Small intestine (tissue), 7 donors: ENCODE data around the gene TMEM135. TPM values are rescaled to one million over a fixed set of nuclear protein-coding genes. Genes with fewer than 3 reads are reported as not detected.

ENCODE experiments used
- DNase-seq, 2 donors: peaks; one replicate each; pipeline versions ENCODE4 v3.0.0 to v3.0.0-alpha.2; 2013
- FAIRE-seq: peaks from 2 replicates; lab custom pipeline; 2012; peaks lifted over from hg19 to GRCh38; lab: Jason Lieb, UNC
- H3K27ac ChIP-seq, 3 donors: one replicate each; pipeline ENCODE4 v1.5.1; 2013; ENCODE audit warnings: low read length in 2 of 3, mild to moderate bottlenecking in 2 of 3, control low read depth in 1 of 3, inconsistent platforms in 1 of 3, low read depth in 1 of 3, moderate library complexity in 1 of 3
- H3K27me3 ChIP-seq, 3 donors: one replicate each; pipeline ENCODE4 v1.6.1; 2013; ENCODE audit warnings: low read length in 3 of 3, inconsistent platforms in 1 of 3; ENCODE audit not compliant: control insufficient read depth in 3 of 3, insufficient read depth in 3 of 3
- H3K36me3 ChIP-seq, 3 donors: one replicate each; pipeline ENCODE4 v1.6.1; 2013; ENCODE audit warnings: low read length in 3 of 3, inconsistent platforms in 1 of 3, low read depth in 1 of 3, mild to moderate bottlenecking in 1 of 3, moderate library complexity in 1 of 3; ENCODE audit not compliant: control insufficient read depth in 3 of 3, insufficient read depth in 2 of 3
- H3K4me1 ChIP-seq, 3 donors: one replicate each; pipeline ENCODE4 v1.6.1; 2013; ENCODE audit warnings: low read length in 2 of 3, inconsistent platforms in 1 of 3, low read depth in 1 of 3, mild to moderate bottlenecking in 1 of 3, moderate library complexity in 1 of 3; ENCODE audit not compliant: control insufficient read depth in 3 of 3, insufficient read depth in 2 of 3
- H3K4me3 ChIP-seq, 3 donors: one replicate each; pipeline ENCODE4 v1.5.1; 2013; ENCODE audit warnings: low read length in 3 of 3, control low read depth in 1 of 3, inconsistent platforms in 1 of 3, low read depth in 1 of 3, mild to moderate bottlenecking in 1 of 3, moderate library complexity in 1 of 3
- H3K9me3 ChIP-seq, 2 donors: one replicate each; pipeline ENCODE4 v1.6.1; 2013; ENCODE audit warnings: low read depth in 1 of 2, low read length in 1 of 2; ENCODE audit not compliant: control insufficient read depth in 2 of 2, insufficient read depth in 1 of 2
- WGBS, 3 donors: extraction: QIAGEN DNeasy Blood & Tissue Kit; methylation state at CpG; one replicate each; pipeline ENCODE4 v1.1.7; 2013; 5-methylcytosine and 5-hydroxymethylcytosine counted together
- polyA plus RNA-seq, 4 donors: library from polyadenylated mRNA; stranded (reverse) in 3 of 4; unstranded in 1 of 4; fragments of 200-250 nt in 3 of 4; fragments of 120-200 nt in 1 of 4; gene quantifications; one replicate each; pipeline versions ENCODE4 v1.2.1 to v1.2.3, GENCODE V29; 2013
- donor health status: healthy with polysubstance abuse.
- donor health status: control.
- donor health status: control.
- donor health status: Bipolar disorder and iron deficiency.
- donor health status: healthy.

Gene TMEM135
- polyA plus RNA-seq, 4 donors = 11.3 to 22.6 (median 14.1) TPM

DNA sequence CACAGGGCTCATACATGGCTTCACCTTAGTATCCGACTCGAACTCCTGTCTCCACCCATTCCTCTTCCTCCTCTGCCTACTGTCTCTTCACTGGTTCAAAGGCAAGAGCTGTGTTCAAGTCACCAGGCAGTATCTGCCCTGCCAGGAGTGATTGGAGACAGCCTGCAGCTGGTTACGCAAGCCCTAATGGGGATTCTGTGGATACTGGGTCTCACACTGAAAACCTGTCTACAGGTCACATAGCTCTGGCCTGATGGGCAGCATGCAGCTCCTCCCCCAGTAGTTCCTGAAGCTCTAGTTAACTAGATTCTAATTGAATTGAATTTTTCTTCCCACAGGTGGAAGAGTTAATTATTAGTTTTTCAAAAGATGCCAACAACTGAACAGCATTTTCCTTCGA is 332.2 kb downstream of the TMEM135 start:
- Histone ChIP-seq H3K27ac (no peak overlapping the region), H3K36me3 (no peaks in the 10 kb centered on the region), H3K9me3 (no peaks in the 10 kb centered on the region), H3K4me1 (no peaks in the 10 kb centered on the region), H3K4me3 (no peak overlapping the region), H3K27me3 (no peaks in the 10 kb centered on the region)
- DNase-seq (no peak), FAIRE-seq (no peak)
- 62 to 84% (median 82%) methylated on average over 4 of the region's 4 CpGs for WGBS, 3 donors

DNA sequence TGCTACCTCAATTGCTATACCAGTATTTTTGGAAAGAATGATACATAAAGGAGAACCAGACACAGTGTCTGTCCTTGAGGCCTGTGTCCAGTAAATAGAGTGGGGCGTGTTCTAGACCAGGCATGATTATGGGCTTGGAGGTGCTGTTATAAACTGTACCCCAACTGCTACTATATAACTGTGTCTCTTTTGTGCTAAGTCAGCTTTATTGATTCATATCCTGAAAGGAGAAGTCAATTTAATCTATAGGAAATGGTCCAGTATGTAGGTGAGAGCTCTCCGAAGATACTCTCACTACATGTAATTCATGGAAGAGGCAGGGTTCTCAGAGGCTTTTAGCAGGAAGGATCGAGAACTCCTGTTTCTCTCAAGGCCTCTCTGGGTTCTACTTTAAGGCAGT is 334.3 kb downstream of the TMEM135 start:
- no peak for FAIRE-seq
- no peak overlapping the region for H3K4me3 ChIP-seq
- 59 to 74% (median 59%) methylated on average over 3 of the region's 3 CpGs for WGBS, 3 donors

More for the DNA sequence above, 334.3 kb downstream of the TMEM135 start:
- no peaks in the 10 kb centered on the region for H3K4me1 ChIP-seq
- no peaks in the 10 kb centered on the region for H3K27me3 ChIP-seq
- H3K36me3 ChIP-seq = no peaks in the 10 kb centered on the region
- no peak for DNase-seq
- no peak overlapping the region for H3K27ac ChIP-seq
- no peaks in the 10 kb centered on the region for H3K9me3 ChIP-seq

Other genes starting within 250 kb of the TMEM135 start
- 10 to 100 TPM in 2 of 4 donors, 1 to 10 TPM in 1, under 1 TPM in 1; 0.89 to 25.6 (median 9.2) TPM for gene PRSS23, start 237.4 kb upstream of the TMEM135 start, polyA plus RNA-seq
- 10 to 100 TPM in 1 of 4 donors, 1 to 10 TPM in 1, under 1 TPM in 2; 0.22 to 12.2 (median 3.6) TPM for gene FZD4, start 82.5 kb upstream of the TMEM135 start, polyA plus RNA-seq